Measurements from ENCODE around the gene DVL1. TPM values are rescaled to one million over a fixed set of nuclear protein-coding genes. Genes with fewer than 3 reads are reported as not detected.

Gene DVL1
- total RNA-seq, 2 donors from 2014 or later = 66.2 to 101 TPM

DNA sequence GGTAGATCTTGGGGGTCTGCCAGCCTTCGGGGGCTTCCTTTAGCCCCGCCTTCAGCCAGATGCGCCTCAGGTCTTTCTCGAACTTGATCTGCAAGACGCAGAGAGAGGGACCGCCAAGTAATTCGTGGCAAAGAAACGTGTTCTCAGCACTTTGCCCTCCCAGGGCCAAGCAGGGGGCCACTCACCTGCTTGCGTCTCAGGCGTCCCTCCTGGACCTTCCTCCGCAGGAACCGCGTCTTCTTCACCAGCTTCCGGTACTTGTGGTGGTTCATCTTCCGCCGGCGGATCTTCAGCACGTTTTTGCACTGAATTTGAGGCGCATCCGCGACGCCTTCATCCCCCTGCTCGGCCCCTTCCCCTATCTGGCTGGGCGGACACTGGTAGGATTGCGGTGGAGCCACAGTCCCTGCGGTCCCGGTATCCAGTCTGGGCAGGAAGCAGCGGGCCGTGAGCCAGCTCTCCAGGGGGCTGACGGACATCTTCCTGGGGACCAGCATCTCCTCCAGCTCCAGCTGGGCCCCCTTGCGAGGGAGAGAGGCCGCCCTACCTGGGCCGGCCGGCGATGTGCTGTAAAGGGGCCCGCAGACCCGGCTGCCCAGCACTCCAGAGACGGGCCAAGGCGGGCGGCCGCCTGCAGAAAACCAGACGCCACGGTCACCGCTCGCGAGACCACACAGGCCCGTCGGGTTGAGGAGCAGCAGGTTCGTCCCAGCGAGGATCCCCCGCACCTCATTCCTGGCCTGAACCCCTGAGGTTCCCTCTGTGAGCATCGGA, 24.8 kb upstream of the DVL1 start:
- Histone ChIP-seq H3K36me3 (peaks cover 7% of the 10 kb centered on the region), H3K27ac (peak overlapping the region in 1 of 2 donors; percentile 99), H3K27me3 (replicated peaks; ENCODE audit: insufficient read depth) (no peaks in the 10 kb centered on the region), H3K4me3 (peak overlapping the region; percentile 81), H3K4me1 (ENCODE audit: control insufficient read depth in 1 of 2, low read depth in 2 of 2) (peaks cover 22 to 29% of the 10 kb centered on the region in 2 donors), H3K9me3 (no peaks in the 10 kb centered on the region)
- TF ChIP-seq, protein P1, sequence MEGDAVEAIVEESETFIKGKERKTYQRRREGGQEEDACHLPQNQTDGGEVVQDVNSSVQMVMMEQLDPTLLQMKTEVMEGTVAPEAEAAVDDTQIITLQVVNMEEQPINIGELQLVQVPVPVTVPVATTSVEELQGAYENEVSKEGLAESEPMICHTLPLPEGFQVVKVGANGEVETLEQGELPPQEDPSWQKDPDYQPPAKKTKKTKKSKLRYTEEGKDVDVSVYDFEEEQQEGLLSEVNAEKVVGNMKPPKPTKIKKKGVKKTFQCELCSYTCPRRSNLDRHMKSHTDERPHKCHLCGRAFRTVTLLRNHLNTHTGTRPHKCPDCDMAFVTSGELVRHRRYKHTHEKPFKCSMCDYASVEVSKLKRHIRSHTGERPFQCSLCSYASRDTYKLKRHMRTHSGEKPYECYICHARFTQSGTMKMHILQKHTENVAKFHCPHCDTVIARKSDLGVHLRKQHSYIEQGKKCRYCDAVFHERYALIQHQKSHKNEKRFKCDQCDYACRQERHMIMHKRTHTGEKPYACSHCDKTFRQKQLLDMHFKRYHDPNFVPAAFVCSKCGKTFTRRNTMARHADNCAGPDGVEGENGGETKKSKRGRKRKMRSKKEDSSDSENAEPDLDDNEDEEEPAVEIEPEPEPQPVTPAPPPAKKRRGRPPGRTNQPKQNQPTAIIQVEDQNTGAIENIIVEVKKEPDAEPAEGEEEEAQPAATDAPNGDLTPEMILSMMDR (IDR thresholded peaks at IDR 0.05) = no peak
- ATAC-seq (ENCODE audit: insufficient number of reproducible peaks, low FRiP score, low read depth) (no peak), DNase-seq (ENCODE audit: low spot score) (no peak)

DNA sequence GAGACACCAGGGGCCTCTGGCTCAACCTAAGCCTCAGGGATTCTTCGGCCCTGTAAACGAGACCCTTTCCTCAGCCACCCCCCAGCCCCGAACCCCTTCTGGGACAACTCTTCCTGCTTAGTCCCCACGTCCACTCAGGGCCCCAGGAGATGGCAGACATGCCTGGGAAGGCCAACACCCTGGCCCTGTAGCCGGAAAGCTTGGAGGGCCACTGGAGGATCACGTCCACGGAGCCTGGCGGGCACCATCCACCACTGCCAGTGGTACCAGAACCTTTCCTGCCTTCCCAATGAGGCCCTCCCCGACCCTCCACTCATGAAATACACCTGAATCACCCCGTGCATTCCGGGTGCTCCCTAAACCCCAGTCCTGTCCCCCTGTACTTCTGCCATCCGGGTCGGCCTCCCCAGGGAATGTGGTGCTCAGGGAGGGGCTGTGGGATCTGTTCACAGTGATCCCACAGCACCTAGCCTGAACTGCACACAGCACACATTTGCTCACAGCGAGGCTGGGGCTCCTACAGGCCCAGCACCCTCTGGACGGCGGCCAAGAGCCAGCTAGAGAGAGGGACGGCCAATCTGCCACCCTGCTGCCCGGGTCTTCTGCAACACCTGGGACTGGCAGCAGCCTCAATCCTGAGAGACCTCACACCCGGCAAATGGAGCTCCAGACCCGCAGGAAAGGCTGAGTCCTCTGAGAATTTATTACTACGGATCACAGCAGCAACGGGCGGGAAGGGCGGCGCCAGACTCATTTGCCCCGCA, 24.0 kb upstream of the DVL1 start:
- no peak overlapping the region for H3K27ac ChIP-seq
- no peaks in the 10 kb centered on the region for H3K27me3 ChIP-seq (replicated peaks; ENCODE audit: insufficient read depth)
- no peak overlapping the region for H3K4me3 ChIP-seq
- DNase-seq (ENCODE audit: low spot score) = no peak
- no peak for ATAC-seq (ENCODE audit: insufficient number of reproducible peaks, low FRiP score, low read depth)
- H3K36me3 ChIP-seq = peaks cover 7% of the 10 kb centered on the region
- peaks cover 22 to 29% of the 10 kb centered on the region in 2 donors for H3K4me1 ChIP-seq (ENCODE audit: control insufficient read depth in 1 of 2, low read depth in 2 of 2)
- no peaks in the 10 kb centered on the region for H3K9me3 ChIP-seq
- TF ChIP-seq, protein P1 (IDR thresholded peaks at IDR 0.05) = no peak

- ATAC-seq (ENCODE audit: insufficient number of reproducible peaks, low FRiP score, low read depth) = no peak
Measured at GRCh38 chr1:1371746-1372711, 22.8 kb upstream of the DVL1 start.

GRCh38 chr1:1371364-1371745, 22.1 kb upstream of the DVL1 start:
- ATAC-seq (ENCODE audit: insufficient number of reproducible peaks, low FRiP score, low read depth) (no peak), DNase-seq (ENCODE audit: low spot score) (no peak)
- peaks cover 22 to 29% of the 10 kb centered on the region in 2 donors for H3K4me1 ChIP-seq (ENCODE audit: control insufficient read depth in 1 of 2, low read depth in 2 of 2)
- peaks cover 7% of the 10 kb centered on the region for H3K36me3 ChIP-seq
- TF ChIP-seq, protein P1 (IDR thresholded peaks at IDR 0.05) = no peak
- H3K4me3 ChIP-seq = no peak overlapping the region
- no peak overlapping the region for H3K27ac ChIP-seq
- H3K27me3 ChIP-seq (replicated peaks; ENCODE audit: insufficient read depth) = no peaks in the 10 kb centered on the region
- H3K9me3 ChIP-seq = no peaks in the 10 kb centered on the region

More at GRCh38 chr1:1371746-1372711, 22.8 kb upstream of the DVL1 start:
- no peak for DNase-seq (ENCODE audit: low spot score)
- TF ChIP-seq, protein P1 (IDR thresholded peaks at IDR 0.05) = peak; percentile 98
- Histone ChIP-seq H3K9me3 (no peaks in the 10 kb centered on the region), H3K36me3 (peaks cover 7% of the 10 kb centered on the region), H3K27me3 (replicated peaks; ENCODE audit: insufficient read depth) (no peaks in the 10 kb centered on the region), H3K4me3 (no peak overlapping the region), H3K4me1 (ENCODE audit: control insufficient read depth in 1 of 2, low read depth in 2 of 2) (peaks cover 22 to 29% of the 10 kb centered on the region in 2 donors), H3K27ac (no peak overlapping the region)
